ENCODE data around the gene DEFB114. TPM values are rescaled to one million over a fixed set of nuclear protein-coding genes. Genes with fewer than 3 reads are reported as not detected.

DEFB114 gene
- total and polyA plus RNA-seq, 12 donors, result not detected

DNA sequence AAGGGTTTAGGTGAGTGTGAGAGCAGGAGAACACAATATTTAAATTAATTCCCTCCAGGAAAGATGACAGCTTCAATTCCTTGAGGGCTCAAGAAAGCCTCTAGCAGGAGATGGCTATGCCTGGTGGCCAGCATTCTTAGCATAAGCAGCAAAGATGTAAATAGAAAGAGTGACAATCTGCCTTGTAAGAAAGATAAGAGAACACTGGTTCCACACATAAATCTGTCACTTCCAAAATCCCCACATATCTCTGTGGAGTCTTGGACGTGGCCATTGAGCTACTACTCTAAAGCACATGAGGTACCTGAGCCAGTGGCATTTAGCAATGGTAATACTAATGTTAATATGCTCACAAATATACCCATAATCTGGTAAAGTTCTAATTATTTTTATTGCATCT, 29.2 kb downstream of the DEFB114 start:
- no peak for DNase-seq
- Histone ChIP-seq H3K9me3 (replicated peaks in 1 of 3) (no peaks in the 10 kb centered on the region), H3K27me3 (no peaks in the 10 kb centered on the region), H3K4me3 (no peak overlapping the region), H3K36me3 (replicated peaks in 1 of 2) (no peaks in the 10 kb centered on the region), H3K27ac (no peak overlapping the region), H3K4me1 (replicated peaks in 1 of 2) (no peaks in the 10 kb centered on the region)
- intact Hi-C loops (cut with DNase I), result no loop called here
- 50 to 63% (median 51%) methylated on average over 1 of the region's 1 CpG for WGBS, 4 donors
- TF ChIP-seq, protein P1, sequence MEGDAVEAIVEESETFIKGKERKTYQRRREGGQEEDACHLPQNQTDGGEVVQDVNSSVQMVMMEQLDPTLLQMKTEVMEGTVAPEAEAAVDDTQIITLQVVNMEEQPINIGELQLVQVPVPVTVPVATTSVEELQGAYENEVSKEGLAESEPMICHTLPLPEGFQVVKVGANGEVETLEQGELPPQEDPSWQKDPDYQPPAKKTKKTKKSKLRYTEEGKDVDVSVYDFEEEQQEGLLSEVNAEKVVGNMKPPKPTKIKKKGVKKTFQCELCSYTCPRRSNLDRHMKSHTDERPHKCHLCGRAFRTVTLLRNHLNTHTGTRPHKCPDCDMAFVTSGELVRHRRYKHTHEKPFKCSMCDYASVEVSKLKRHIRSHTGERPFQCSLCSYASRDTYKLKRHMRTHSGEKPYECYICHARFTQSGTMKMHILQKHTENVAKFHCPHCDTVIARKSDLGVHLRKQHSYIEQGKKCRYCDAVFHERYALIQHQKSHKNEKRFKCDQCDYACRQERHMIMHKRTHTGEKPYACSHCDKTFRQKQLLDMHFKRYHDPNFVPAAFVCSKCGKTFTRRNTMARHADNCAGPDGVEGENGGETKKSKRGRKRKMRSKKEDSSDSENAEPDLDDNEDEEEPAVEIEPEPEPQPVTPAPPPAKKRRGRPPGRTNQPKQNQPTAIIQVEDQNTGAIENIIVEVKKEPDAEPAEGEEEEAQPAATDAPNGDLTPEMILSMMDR (IDR thresholded peaks at IDR 0.05), result no peak

DNA sequence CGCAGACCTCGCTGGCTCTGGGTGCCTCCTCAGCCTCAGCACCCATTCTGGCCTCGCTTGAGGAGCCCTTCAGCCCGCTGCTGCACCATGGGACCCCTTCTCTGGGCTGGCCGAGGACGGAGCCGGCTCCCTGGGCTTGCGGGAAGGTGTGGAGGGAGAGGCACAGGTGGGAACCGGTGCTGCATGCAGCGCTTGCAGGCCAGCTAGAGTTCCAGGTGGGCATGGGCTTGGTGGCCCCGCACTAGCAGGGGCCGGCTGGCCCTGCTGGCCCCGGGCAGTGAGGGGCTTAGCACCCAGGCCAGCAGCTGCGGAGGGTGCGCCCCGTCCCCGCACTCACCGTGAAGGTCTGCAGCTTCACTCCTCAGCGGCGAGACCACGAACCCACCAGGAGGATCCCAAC, 30.4 kb downstream of the DEFB114 start:
- no peaks in the 10 kb centered on the region for H3K27me3 ChIP-seq
- H3K27ac ChIP-seq, result no peak overlapping the region
- intact Hi-C loops (cut with DNase I), result no loop called here
- DNase-seq, result no peak
- no peak for TF ChIP-seq POLR2A (IDR thresholded peaks at IDR 0.05)
- TF ChIP-seq, protein P1 (IDR thresholded peaks at IDR 0.05), result no peak
- H3K9me3 ChIP-seq (replicated peaks in 1 of 3), result no peaks in the 10 kb centered on the region
- no peaks in the 10 kb centered on the region for H3K4me1 ChIP-seq (replicated peaks in 1 of 2)
- no peak overlapping the region for H3K4me3 ChIP-seq
- H3K36me3 ChIP-seq (replicated peaks in 1 of 2), result no peaks in the 10 kb centered on the region
- 81 to 95% (median 93%) methylated on average over 2 to 21 of the region's 21 CpGs for WGBS, 4 donors

DNA sequence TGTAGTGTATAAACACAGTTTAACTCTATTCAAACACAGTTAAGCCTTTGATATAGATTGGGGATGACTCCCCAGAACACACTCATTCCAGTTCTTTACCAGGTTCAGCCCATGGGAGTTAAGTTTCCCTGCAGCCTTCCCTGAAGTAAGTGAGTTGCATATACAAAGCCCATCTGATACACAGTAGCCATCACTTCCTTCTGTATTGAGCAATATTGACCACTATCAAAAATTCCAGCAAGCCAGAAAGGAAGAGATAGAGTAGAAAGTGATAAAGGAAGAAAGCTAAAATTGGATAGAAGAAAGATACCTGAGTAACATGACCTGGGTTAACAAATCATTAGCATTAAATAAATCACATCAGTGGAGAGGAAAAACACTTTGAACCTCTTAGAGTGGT, 34.6 kb downstream of the DEFB114 start:
- Histone ChIP-seq H3K36me3 (replicated peaks in 1 of 2) (no peaks in the 10 kb centered on the region), H3K4me3 (no peak overlapping the region), H3K27ac (no peak overlapping the region), H3K27me3 (no peaks in the 10 kb centered on the region), H3K4me1 (replicated peaks in 1 of 2) (no peaks in the 10 kb centered on the region), H3K9me3 (replicated peaks in 1 of 3) (no peaks in the 10 kb centered on the region)
- intact Hi-C loops (cut with DNase I), result no loop called here
- DNase-seq, result no peak
- TF ChIP-seq, protein P1 (IDR thresholded peaks at IDR 0.05), result no peak
- TF ChIP-seq POLR2A (IDR thresholded peaks at IDR 0.05), result no peak

DNA sequence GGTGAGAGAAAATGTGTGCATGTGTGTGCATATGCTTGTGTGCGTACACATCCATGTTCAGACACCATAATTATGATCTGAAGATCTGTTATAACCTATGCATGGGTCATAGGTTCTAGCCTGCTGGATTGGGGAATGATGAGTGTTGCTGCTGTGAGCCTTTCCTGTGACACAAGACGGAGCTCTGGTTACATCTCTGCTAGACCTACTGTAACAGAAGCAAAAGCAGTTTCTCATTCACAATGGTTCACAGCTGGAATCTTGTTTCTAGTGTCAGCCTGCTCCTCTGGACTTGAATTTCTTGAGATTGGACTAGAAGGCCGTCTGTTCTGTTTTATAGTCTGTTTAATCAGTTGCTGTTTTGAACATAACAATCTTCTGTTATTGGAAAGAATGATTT, 40.1 kb downstream of the DEFB114 start:
- Histone ChIP-seq H3K27ac (no peak overlapping the region), H3K36me3 (replicated peaks in 1 of 2) (no peaks in the 10 kb centered on the region), H3K9me3 (replicated peaks in 1 of 3) (no peaks in the 10 kb centered on the region), H3K4me3 (no peak overlapping the region), H3K4me1 (replicated peaks in 1 of 2) (no peaks in the 10 kb centered on the region), H3K27me3 (no peaks in the 10 kb centered on the region)
- TF ChIP-seq, protein P1 (IDR thresholded peaks at IDR 0.05), result no peak
- 61 to 67% (median 65%) methylated on average over 3 of the region's 3 CpGs for WGBS, 4 donors
- intact Hi-C loops (cut with DNase I), result no loop called here
- DNase-seq, result no peak

Measured in adrenal gland (tissue), 12 donors.